ENCODE measurements around the gene TXNIP.

TXNIP gene

GRCh38 chr1:146010126-146010738 is 13.9 kb upstream of the TXNIP start:
- DNase-seq = no peak

GRCh38 chr1:146007489-146008133 is 11.2 kb upstream of the TXNIP start:
- DNase-seq = no peak

- DNase-seq = no peak
Observed at GRCh38 chr1:146001709-146002108, 5.3 kb upstream of the TXNIP start.

GRCh38 chr1:145999321-146000024 is 3.1 kb upstream of the TXNIP start:
- no peak for DNase-seq

GRCh38 chr1:145997718-145998023 is 1.3 kb upstream of the TXNIP start:
- no peak for DNase-seq

GRCh38 chr1:145997016-145997717 is 788 bp upstream of the TXNIP start:
- DNase-seq = no peak

- DNase-seq = no peak
Observed at GRCh38 chr1:145995964-145996432, 381 bp downstream of the TXNIP start.

- DNase-seq = no peak
Observed at GRCh38 chr1:145995148-145995881, 1.1 kb downstream of the TXNIP start.

GRCh38 chr1:145994391-145995120 is 1.8 kb downstream of the TXNIP start:
- no peak for DNase-seq

GRCh38 chr1:145993618-145994390 is 2.6 kb downstream of the TXNIP start:
- no peak for DNase-seq

- DNase-seq = no peak
Observed at GRCh38 chr1:145992958-145993617, 3.3 kb downstream of the TXNIP start.

- no peak for DNase-seq
Observed at GRCh38 chr1:145992502-145992936, 3.9 kb downstream of the TXNIP start.

GRCh38 chr1:145991735-145992412 is 4.5 kb downstream of the TXNIP start:
- DNase-seq = no peak

- DNase-seq = no peak
Observed at GRCh38 chr1:145990249-145990855, 6.0 kb downstream of the TXNIP start.

- no peak for DNase-seq
Observed at GRCh38 chr1:145988773-145989172, 7.6 kb downstream of the TXNIP start.

GRCh38 chr1:145987926-145988325 is 8.5 kb downstream of the TXNIP start:
- DNase-seq = no peak

GRCh38 chr1:145986551-145986950 is 9.8 kb downstream of the TXNIP start:
- no peak for DNase-seq

GRCh38 chr1:145985502-145986439 is 10.6 kb downstream of the TXNIP start:
- no peak for DNase-seq

GRCh38 chr1:145985129-145985501 is 11.3 kb downstream of the TXNIP start:
- DNase-seq = no peak
